K562 (cell line): ENCODE data around the gene TTC24.

Source experiments
- KAT8 ChIP-seq: fragments of 450-650 bp; IDR thresholded peaks from 2 replicates; pipeline ENCODE4 v1.6.1; 2016; ENCODE audit warnings: low read depth, mild to moderate bottlenecking
- KLF6 ChIP-seq: fragments of 250-450 bp; sonication (Bioruptor Pico); IDR thresholded peaks from 2 replicates; pipeline ENCODE4 v1.4.0; 2020; ENCODE audit warnings: mild to moderate bottlenecking, moderate library complexity, borderline replicate concordance
- LARP7 ChIP-seq: fragments of 450-650 bp; IDR thresholded peaks from 2 replicates; pipeline ENCODE4 v1.6.1; 2016
- YY1 ChIP-seq, 3 experiments: IDR thresholded peaks; 2 replicates each; pipeline ENCODE4 v1.6.1; 2011; ENCODE audit warnings: low read length in 2 of 3, mild to moderate bottlenecking in 2 of 3, moderate library complexity in 2 of 3, borderline replicate concordance in 1 of 3, control low read depth in 1 of 3, low read depth in 1 of 3; ENCODE audit not compliant: insufficient read depth in 3 of 3, insufficient replicate concordance in 2 of 3, control insufficient read depth in 1 of 3, insufficient read length in 1 of 3; ENCODE audit errors: extremely low read depth in 1 of 3
- ZNF146 ChIP-seq: IDR thresholded peaks from one replicate; pipeline ENCODE4 v1.6.1; 2018; ENCODE audit warnings: missing compliant biosample characterization; ENCODE audit not compliant: unreplicated experiment

DNA sequence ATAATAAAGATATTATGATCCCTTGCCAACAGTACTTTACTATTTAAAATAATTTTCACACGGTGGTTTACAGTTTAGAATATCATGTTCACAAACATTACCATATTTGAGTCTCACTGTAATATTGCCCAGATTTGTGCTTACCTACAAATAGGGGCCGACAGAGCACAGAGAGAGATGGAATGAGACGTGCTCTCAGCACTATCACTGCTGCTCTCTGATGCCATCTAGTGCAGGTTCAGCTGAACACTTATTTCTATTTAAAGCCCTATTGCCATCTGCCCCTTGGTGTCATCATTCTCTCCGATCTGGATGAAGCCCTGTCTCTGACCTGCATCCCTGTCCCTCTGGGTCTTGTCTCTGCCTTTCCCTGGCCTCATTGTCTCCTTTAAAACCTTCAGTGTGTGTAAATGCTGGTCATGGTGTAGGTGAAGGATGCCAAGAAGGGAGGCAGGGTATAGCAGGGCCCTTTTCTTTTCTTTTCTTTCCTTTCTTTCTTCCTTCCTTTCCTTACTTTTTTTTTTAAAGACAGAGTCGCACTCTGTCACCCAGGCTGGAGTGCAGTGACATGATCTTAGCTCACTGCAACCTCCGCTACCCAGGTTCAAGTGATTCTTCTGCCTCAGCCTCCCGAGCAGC is 28.6 kb downstream of the TTC24 start:
- TF ChIP-seq KAT8: no peak
- no peak for TF ChIP-seq LARP7
- no peak for TF ChIP-seq YY1 (IDR thresholded peaks at IDR 0.05; ENCODE audit: borderline replicate concordance in 1 of 3, control insufficient read depth in 1 of 3, extremely low read depth in 1 of 3, insufficient read depth in 3 of 3, insufficient read length in 1 of 3, insufficient replicate concordance in 2 of 3, low read depth in 1 of 3, low read length in 2 of 3)
- TF ChIP-seq KLF6: no peak
- TF ChIP-seq ZNF146 (CRISPR knock-in tag): no peak
